ENCODE results near the gene DICER1.

- TF ChIP-seq CTCF (IDR thresholded peaks at IDR 0.05) (no peak), POLR2A (IDR thresholded peaks at IDR 0.05) (no peak)
Observed at GRCh38 chr14:95190857-95191256, 33.5 kb upstream of the DICER1 start.
